HL-60 (cell line): ENCODE data around the gene TXLNA.

ENCODE experiments used
- POLR2AphosphoS5 ChIP-seq: IDR thresholded peaks from 2 replicates; pipeline ENCODE4 v1.6.1; 2012; ENCODE audit warnings: low read depth
- TF ChIP-seq, protein P1 (sequence below): IDR thresholded peaks from one replicate; pipeline ENCODE4 v1.5.1; 2011; ENCODE audit warnings: low read length, control low read depth, inconsistent platforms; ENCODE audit not compliant: insufficient read depth
- TF ChIP-seq, protein P2 (sequence below): IDR thresholded peaks from 2 replicates; pipeline ENCODE4 v1.6.1; 2012; ENCODE audit warnings: low read depth; ENCODE audit not compliant: insufficient replicate concordance

DNA sequence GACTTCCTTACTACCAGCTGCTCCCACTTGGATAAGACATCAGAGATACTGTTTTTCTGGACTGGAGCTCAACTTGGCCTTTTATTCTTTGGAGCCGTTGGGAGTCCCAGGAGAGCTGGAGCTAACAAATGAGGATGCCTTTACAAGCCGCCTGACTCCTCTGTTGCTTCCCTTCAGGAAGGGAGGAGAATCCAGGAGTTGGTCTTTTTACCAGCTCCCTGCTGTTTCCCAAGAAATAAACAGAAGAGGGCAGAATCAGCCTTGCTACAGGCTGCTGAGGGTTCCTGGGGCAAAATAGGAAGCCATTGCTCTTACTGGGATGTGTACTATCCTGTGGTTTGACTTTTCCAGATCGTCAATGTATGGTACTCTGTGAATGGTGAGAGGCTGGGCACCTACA lies 44.2 kb downstream of the TXLNA start:
- TF ChIP-seq POLR2AphosphoS5, result no peak
- TF ChIP-seq, protein P1, sequence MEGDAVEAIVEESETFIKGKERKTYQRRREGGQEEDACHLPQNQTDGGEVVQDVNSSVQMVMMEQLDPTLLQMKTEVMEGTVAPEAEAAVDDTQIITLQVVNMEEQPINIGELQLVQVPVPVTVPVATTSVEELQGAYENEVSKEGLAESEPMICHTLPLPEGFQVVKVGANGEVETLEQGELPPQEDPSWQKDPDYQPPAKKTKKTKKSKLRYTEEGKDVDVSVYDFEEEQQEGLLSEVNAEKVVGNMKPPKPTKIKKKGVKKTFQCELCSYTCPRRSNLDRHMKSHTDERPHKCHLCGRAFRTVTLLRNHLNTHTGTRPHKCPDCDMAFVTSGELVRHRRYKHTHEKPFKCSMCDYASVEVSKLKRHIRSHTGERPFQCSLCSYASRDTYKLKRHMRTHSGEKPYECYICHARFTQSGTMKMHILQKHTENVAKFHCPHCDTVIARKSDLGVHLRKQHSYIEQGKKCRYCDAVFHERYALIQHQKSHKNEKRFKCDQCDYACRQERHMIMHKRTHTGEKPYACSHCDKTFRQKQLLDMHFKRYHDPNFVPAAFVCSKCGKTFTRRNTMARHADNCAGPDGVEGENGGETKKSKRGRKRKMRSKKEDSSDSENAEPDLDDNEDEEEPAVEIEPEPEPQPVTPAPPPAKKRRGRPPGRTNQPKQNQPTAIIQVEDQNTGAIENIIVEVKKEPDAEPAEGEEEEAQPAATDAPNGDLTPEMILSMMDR, result no peak
- TF ChIP-seq, protein P2, sequence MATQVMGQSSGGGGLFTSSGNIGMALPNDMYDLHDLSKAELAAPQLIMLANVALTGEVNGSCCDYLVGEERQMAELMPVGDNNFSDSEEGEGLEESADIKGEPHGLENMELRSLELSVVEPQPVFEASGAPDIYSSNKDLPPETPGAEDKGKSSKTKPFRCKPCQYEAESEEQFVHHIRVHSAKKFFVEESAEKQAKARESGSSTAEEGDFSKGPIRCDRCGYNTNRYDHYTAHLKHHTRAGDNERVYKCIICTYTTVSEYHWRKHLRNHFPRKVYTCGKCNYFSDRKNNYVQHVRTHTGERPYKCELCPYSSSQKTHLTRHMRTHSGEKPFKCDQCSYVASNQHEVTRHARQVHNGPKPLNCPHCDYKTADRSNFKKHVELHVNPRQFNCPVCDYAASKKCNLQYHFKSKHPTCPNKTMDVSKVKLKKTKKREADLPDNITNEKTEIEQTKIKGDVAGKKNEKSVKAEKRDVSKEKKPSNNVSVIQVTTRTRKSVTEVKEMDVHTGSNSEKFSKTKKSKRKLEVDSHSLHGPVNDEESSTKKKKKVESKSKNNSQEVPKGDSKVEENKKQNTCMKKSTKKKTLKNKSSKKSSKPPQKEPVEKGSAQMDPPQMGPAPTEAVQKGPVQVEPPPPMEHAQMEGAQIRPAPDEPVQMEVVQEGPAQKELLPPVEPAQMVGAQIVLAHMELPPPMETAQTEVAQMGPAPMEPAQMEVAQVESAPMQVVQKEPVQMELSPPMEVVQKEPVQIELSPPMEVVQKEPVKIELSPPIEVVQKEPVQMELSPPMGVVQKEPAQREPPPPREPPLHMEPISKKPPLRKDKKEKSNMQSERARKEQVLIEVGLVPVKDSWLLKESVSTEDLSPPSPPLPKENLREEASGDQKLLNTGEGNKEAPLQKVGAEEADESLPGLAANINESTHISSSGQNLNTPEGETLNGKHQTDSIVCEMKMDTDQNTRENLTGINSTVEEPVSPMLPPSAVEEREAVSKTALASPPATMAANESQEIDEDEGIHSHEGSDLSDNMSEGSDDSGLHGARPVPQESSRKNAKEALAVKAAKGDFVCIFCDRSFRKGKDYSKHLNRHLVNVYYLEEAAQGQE, result no peak
